Measurements from ENCODE around the gene ST3GAL4.

DNA sequence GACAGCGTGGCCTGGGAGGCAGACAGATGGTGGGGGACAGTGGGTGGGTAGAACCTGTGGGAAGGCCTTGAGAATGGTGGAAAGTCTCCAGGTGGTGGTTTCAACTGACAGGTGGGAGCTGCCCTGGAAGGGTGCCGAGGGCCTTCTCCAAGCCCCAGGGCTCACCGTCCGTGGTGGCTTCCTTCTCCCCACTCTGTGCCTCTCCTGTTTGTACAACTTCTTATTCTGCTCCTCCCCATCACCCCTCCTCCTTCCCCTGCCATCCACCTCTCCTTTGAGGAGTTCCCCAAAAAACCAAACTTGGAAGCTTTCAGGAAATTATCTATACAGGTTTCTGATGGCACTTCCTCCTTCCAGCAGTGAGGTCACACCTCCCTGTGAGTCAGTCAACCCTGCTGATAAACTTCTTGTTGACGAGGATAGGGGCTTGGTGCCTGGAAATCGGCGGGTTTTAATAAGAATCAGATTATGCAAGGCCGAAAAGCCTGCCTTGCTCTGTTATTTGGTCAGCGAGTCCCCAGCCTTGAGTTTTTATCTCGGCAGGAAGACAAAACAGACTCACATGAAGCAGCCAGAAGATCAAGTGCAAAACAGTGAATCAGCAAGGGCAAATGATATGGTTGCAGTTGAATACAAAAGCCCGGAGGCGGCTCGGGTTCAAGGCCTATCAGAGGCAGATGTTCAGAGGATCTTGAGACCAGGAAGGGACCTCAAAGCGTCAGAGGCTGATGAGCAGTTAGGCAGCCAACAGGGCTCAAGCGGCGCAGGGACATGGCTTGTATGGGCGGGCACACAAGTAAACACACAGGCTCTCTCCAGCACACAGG is 9.5 kb upstream of the ST3GAL4 start:
- TF ChIP-seq, protein P1, sequence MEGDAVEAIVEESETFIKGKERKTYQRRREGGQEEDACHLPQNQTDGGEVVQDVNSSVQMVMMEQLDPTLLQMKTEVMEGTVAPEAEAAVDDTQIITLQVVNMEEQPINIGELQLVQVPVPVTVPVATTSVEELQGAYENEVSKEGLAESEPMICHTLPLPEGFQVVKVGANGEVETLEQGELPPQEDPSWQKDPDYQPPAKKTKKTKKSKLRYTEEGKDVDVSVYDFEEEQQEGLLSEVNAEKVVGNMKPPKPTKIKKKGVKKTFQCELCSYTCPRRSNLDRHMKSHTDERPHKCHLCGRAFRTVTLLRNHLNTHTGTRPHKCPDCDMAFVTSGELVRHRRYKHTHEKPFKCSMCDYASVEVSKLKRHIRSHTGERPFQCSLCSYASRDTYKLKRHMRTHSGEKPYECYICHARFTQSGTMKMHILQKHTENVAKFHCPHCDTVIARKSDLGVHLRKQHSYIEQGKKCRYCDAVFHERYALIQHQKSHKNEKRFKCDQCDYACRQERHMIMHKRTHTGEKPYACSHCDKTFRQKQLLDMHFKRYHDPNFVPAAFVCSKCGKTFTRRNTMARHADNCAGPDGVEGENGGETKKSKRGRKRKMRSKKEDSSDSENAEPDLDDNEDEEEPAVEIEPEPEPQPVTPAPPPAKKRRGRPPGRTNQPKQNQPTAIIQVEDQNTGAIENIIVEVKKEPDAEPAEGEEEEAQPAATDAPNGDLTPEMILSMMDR (IDR thresholded peaks at IDR 0.05 in 2 of 3, conservative IDR thresholded peaks at IDR 0.05 in 1 of 3; ENCODE audit: control insufficient read depth in 2 of 3, extremely low read depth in 1 of 3, insufficient read depth in 1 of 3, low read depth in 3 of 3, low read length in 3 of 3) = no peak
- no peak for TF ChIP-seq POLR2AphosphoS2 (IDR thresholded peaks at IDR 0.05; ENCODE audit: low read depth, low read length)
- TF ChIP-seq EZH2 (IDR thresholded peaks at IDR 0.05; ENCODE audit: borderline replicate concordance, control insufficient read depth, low read depth, low read length) = no peak
- TF ChIP-seq, protein P2, sequence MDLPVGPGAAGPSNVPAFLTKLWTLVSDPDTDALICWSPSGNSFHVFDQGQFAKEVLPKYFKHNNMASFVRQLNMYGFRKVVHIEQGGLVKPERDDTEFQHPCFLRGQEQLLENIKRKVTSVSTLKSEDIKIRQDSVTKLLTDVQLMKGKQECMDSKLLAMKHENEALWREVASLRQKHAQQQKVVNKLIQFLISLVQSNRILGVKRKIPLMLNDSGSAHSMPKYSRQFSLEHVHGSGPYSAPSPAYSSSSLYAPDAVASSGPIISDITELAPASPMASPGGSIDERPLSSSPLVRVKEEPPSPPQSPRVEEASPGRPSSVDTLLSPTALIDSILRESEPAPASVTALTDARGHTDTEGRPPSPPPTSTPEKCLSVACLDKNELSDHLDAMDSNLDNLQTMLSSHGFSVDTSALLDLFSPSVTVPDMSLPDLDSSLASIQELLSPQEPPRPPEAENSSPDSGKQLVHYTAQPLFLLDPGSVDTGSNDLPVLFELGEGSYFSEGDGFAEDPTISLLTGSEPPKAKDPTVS (IDR thresholded peaks at IDR 0.05; ENCODE audit: low read depth, low read length) = no peak
- TF ChIP-seq POLR2AphosphoS5 (IDR thresholded peaks at IDR 0.05; ENCODE audit: low read length) = no peak
- TF ChIP-seq TBL1XR1 (IDR thresholded peaks at IDR 0.05; ENCODE audit: low read depth, low read length) = no peak
- TF ChIP-seq, protein P3, sequence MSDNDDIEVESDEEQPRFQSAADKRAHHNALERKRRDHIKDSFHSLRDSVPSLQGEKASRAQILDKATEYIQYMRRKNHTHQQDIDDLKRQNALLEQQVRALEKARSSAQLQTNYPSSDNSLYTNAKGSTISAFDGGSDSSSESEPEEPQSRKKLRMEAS (IDR thresholded peaks at IDR 0.05; ENCODE audit: low read depth, low read length) = no peak

Measured in GM12878 (cell line).